Stimulated activated CD4-positive, alpha-beta T cell treated with anti-CD3 and anti-CD28 coated beads, Interleukin-1b, Interleukin-23, amount 100 ng/mL, for 24 hours (primary cell): ENCODE data around the gene G6PD.
"Not testable (repeated sequence)": the region's sequence is repeated elsewhere in the genome, so short reads cannot be mapped to it uniquely, and the experiment has no call there.

Experiments used
- DNase-seq, 4 experiments: peaks; one replicate each; pipeline ENCODE4 v3.0.0-alpha.2; 2020; ENCODE audit warnings: low read depth in 4 of 4, low spot score in 1 of 4

The G6PD gene

DNA sequence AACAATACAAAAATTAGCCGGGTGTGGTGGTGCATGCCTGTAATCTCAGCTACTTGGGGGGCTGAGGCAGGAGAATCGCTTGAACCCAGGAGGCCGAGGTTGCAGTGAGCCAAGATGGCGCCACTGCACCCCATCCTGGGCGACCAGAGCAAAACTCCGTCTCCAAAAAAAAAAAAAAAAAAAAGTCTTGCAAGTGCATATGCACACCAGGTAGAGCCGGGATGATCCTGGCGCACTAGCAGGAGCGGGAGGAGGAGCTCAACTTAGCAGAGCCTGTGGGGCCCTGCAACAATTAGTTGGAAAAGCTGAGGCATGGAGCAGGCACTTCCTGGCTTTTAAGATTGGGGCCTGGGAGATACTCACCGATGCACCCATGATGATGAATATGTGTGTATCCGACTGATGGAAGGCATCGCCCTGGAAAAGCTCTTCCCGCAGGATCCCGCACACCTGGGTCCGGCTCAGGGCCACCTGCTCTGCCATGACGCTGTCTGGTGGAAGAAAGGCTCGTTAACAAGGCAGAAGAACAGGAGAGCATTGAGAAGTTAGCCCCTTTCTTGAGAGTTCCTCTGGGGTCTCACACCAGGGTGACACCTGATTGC, 872 bp downstream of the G6PD start:
- no peak for DNase-seq

DNA sequence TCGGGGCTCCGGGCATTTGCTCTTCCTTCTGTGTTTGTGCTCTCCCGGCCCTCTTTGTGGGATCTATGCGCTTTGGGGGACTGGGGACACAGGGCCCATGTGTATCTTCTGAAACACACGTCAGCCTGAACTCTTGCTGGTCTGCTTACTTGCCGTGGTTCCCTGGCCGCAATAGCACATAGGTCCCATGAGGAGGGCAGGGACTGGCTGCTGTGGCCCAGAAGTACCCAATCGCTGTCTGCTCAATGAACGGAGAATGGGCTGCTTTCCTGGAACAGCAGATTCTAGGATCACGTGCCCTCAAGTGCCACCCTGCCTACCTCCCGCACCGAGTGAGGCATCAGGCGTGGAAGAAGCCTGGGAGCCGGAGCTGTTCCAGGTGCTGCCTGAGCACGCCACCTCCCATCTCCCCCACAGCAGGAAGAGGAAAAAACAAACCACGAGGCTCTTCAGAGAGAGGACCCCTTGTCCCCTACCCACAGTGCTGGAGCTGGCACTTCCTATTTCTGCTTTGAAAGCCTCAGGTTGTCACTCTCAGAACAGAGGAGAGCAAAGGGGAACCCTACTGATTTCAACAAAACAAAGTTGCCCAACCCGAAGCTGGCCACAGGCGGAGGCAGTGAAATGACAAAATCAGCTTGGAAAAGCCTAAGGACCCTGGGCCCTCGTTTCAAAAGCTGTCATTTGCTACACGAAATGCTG, 3.8 kb downstream of the G6PD start:
- DNase-seq: peak in 1 of 4 experiments; percentile 10

DNA sequence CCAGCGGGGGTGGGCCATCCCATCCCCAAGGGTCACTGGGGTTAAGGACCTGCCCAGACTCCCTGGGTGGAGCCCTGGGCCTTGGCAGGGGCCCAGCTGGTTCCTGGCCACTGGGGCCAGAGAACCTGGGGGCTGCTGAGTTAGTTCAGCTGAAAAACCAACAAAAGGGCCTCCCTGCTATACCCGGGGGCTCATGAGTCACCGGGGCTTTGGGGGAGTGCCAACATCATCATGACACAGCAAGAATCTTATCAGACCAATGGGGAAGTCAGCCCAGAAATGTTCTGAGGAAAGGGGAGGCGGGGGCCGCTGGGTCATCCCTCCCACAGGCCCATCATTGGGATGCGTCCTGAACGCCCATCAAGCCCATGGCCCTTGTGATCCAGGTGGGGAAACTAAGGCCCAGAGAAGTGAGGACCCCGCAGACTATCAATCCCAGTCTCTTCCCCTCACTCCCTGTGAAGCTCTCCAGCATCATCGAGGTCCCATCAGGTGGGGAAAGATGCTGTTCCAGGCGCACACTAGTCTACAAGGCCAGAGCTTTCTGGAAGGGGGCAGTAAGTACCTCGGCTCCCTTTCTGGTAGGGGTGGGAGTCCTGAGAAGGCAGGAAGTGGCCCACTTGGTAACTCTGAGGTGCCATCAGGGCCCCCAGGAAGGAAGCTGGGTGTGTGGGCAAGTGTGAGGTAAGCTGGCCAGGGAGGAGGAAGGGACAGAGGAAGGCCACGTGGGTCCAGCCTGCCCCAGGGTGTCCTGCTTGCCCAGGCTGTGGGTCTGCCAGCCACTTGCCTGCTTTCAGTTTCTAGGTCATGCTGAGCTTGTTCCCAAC, 4.5 kb downstream of the G6PD start:
- DNase-seq: peak in 2 of 4 experiments; percentile 28 to 34

DNA sequence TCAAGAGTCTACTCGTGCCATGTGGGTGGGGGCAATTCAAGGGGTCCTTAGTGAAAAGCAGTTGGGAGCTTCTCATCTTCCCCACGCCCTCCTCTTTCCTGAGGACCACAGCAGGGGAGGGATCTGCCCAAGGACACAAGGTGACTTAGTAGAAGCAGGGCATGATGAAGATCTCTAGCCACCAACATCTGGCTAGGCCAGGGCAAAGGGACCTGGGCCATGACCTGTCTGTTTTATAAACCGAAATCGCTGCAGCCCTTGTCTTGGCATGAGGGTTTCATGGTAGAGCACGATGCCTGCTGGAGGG, 5.1 kb downstream of the G6PD start:
- no peak for DNase-seq

DNA sequence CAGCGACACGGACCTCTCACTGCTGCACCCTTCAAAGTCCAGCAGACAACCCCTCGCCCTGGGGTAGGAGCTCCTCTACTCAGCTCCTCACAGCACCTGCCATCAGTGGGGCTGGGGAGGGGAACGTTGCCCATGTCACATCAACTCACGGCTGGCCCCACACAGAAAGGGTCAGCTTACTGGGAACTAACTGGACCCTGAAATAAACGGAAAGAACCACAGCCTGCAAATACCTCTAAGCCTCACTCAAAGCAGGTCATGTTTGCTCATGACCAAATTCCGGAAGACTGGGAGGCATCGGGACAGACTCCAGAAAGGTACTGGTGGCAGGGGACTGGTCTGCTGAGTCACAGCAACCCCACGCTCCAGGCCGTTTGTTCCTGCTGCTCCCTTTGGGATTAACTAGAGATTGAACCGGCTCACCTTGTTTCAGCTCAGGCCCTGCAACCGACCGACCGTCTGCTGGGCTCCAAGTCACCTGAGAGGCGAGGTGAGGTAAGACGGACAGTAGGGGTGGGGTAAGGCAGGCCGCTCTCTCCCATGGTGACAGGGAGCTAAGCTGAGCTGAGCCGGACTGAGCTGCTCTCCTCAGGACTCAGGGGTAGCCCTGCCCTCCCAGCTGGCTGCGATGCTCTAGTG, 5.6 kb downstream of the G6PD start:
- no peak for DNase-seq

DNA sequence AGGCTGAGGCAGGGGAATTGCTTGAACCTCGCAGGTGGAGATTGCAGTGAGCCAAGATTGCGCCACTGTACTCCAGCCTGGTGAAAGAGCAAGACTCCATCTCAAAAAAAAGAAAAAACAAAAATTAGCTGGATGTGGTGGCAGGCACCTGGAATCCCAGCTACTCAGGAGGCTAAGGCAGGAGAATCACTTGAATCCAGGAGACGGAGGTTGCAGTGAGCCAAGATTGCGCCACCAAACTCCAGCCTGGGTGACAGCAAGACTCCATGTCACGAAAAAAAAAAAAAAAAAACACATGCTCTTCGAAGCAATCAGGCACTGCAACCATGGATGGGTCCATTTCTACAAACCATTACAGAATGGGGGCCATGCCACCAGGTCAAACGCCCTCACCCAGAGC, 6.3 kb downstream of the G6PD start:
- DNase-seq: not testable (repeated sequence)

DNA sequence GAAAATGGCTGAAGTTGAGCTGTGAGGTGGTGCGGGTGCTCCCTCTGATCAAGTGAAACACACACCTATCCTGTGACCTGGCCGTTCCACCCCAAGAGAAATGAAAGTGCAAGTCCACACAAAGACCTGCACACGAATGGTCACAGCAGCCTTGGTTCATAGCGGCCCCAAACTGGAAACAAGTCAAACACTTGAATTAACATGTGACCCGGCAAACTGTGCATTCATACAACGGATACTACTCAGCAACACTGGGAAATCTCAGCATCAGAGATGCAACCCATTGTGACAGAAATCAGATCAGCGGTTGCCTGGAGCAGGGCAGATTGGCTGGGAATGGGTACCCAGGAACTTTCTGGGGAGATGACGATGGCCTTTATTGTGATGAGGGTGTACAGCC, 7.6 kb downstream of the G6PD start:
- DNase-seq: no peak

DNA sequence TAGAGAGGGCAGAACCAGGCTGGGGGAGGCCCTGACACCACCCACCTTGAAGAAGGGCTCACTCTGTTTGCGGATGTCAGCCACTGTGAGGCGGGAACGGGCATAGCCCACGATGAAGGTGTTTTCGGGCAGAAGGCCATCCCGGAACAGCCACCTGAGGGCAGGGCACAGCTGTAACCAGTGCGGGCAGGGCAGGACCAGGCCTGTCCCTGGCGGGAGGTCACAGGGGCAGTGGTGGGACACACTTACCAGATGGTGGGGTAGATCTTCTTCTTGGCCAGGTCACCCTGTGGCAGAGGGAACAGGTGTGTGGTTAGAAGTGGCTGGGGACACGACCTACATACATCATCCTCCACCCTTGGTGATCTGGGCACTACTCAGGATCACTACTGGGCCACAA, 10.8 kb downstream of the G6PD start:
- no peak for DNase-seq

DNA sequence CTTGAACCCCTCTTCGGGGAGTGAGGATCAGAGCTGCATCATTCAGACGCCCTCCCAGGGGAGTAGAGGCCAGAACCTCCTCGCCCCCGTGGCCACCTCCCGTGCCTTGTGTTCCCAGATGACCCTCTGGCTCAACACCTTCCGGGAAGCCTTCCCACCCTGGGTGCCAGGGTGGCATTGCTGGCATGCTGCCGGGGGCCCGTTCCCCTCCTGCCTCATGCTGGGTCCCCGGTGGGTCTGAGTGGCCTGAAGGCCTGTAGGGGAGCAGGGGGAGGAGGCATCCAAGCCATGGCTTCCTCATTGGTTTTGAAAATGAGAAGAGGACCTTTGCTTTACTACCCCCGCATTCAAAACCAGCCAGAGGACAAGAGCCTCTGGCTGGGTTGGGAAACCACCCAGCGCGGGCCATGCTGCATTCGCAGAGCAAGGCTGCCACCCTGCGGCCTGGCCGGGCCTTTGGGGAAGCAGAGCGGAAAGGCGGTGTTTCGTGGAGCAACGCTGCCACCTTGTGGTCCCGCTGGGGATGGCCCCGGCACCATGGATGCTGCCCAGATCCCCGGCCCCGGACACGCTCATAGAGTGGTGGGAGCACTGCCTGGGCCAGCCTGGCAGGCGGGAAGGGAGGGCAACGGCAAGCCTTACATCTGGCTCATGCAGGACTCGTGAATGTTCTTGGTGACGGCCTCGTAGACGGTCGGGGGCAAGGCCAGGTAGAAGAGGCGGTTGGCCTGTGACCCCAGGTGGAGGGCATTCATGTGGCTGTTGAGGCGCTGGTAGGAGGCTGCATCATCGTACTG, 11.9 kb downstream of the G6PD start:
- peak; percentile 64 to 91 (median 76) for DNase-seq

DNA sequence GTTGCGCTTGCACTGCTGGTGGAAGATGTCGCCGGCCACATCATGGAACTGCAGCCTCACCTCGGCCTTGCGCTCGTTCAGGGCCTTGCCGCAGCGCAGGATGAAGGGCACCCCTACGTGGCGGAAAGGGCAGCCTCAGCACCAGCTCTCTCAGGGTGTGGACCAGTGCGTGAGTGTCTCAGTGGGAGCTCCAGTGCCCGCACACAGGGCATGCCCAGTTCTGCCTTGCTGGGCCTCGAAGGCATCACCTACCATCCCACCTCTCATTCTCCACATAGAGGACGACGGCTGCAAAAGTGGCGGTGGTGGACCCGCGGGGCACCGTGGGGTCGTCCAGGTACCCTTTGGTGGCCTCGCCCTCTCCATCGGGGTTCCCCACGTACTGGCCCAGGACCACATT, 14.0 kb downstream of the G6PD start:
- DNase-seq: no peak

DNA sequence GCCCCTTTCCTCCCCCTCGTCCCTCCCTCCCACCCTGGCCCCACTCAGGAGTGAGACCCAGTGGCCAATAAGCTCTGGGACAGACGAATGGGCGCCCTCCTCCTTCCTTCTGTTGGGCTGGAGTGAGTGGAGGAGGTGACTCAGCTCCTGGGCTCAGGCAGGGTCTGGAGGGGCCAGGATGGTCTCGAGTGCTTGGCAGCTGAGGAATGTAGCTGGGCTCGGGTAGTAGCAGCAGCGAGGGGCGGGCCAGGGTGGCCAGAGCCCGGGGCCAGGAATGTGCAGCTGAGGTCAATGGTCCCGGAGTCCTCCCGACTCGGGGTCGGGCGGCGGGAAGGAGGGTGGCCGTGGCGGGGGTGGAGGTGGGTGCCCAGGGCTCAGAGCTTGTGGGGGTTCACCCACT, 15.0 kb downstream of the G6PD start:
- DNase-seq: no peak

DNA sequence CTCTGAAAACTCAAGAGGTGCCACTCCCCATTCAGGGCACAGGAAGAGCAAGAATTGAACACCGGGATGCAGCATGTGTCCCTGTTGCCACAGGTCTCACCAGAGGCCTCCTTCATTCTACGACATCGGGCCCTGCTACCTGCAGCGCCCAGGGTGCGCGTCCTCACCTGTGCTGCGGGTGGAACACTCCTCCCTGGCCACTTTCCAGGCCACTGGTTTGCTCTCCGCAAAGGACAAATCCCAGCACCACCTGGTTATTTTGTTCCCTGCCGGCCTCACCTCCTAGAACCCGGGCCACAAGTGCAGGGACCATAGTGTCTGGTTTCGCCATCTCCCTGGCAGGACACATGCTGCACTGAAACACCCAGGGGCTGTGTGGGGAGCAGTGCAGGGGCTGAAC, 16.4 kb downstream of the G6PD start:
- no peak for DNase-seq

DNA sequence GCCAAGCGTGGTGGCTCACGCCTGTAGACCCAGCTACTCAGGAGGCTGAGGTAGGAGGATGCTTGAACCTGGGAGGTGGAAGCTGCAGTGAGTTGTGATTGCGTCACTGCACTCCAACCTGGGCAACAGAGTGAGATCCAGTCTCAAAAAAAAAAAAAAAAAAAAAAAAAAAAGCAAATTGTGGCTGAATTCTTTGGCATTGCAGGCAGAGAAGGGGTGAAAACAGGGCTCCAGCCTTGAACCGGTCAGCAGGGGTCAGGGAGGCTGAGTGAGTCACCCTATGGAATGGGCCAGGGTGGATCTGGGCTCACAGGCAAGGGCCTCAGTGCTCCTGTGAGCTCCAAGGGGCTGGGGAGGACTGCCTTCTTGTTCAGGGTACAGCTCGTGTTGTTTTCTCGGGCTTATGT, 17.4 kb downstream of the G6PD start:
- DNase-seq: no peak

DNA sequence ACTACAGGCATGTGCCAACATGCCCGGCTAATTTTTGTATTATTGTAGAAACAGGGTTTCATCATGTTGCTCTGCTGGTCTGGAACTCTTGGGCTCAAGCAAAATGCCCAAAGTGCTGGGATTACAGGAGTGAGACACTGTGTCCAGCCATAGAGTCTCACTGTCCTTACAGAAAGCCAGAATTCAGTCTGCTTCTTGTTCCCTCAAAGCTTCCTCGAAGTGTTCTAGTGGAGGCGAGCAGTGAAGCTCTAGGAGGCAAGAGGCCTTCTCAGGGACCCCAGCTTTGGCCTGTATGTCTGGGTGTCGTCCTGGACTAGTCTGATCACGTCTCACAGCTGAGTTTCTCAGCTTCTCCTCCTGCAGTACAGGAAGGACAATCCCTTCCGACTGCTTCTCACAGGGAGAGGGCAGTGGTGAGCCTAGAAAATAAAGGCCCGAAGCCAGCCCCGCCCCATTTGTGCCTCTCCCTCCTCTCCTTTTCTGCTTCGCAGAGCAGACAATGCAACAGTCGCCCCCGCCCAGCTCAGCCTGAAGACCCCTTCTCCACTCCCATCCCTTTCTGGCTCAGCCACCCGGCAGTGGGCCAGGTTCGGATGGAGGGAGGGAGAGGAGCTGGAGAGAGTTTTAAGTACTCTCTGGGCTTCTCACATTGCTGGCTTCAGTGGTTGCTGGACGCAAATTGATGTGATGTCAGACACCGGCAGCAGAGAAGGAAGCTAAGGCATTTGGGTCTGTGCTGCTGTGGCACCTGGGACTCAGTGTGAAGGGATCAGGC, 19.6 kb downstream of the G6PD start:
- DNase-seq: peak in 3 of 4 experiments; percentile 33 to 51 (median 36)

DNA sequence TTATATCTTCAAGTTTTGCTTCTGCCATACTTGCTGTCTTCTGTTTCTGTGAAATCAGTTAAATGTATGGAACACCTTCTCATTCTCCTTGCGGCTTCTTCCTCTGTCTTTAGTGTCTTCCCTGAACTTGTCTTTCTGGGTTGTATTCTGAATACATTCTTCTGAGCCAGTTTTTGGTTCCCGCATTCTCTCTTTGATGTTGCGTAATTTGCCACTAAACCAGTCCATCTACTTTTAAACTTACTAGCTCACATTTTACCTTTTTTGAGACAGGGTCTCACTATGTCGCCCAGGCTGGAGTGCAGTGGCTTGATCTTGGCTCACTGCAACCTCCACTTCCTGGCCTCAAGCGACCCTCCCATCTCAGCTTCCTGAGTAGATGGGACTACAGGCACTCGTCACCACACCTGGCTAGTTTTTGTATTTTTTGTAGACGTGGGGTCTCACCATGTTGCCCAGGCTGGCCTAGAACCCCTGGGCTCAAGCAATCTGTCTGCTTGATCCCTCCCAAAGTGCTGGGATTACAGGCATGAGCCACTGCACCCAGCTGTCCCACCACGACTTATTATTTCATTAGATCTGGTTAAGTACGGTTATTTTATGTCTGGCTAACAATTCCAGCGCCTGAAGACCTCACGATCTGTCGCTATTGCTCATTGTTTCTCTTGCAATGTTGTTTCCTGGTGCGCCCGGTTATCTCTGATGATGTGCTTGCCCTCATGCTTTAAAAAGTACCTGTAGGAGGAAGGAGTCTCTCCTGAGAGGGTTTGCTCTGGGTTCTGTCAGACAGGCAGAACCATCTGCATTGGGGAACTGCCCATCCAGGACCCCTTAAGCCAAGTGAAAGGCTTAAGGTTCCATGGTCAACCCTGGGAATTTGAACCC, 20.8 kb downstream of the G6PD start:
- no peak for DNase-seq

DNA sequence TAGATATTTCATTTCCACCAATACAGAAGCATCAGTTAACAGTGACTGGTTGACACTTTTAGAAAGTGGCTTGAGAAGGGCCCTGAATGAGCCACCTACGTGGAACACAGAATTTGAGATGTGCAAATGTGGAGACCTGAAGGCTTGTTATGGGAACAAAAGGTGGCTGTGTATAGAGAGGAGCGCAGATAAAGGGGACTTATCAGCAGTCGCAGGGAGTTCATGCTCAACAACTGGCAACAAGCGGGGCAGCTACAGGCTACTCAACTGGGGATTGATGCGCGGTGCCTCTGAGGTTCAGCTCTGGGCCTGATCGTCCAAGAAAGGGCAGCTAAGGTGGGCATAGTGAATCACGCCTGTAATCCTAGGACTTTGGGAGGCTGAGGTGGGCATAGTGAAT, 27.3 kb downstream of the G6PD start:
- no peak for DNase-seq

DNA sequence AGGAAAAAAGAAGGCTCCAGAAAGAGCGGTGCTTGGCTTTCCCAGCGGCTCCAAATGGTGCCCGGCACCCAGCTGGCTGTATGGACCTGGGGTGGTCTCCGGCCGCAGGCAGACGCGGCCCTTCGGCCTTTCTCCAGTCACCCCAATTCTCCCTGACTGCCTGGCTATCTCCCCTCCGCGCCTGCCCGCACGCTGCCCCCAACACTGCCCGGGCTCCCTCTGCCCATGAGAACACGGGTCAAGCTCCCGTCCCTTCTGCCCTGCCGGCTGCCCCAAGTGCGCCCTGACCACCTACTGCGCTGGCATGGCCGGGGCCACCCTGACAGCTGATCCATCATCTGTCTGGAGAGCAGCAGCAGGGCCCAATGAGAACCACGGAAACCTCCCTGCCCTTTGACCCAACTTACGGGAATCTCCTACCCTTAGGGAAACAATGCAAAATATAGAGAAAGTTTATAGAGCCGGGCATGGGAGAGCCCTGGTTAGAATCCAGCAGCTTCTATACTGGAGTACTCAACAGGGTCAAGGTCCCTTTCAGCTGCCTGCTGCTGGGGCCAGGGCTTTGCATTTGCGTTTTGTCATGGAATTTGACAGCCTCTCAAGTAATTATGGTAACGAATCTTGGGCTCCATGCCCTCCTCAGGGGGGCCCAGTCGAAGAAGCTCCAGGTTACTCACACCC, 29.4 kb downstream of the G6PD start:
- no peak for DNase-seq

DNA sequence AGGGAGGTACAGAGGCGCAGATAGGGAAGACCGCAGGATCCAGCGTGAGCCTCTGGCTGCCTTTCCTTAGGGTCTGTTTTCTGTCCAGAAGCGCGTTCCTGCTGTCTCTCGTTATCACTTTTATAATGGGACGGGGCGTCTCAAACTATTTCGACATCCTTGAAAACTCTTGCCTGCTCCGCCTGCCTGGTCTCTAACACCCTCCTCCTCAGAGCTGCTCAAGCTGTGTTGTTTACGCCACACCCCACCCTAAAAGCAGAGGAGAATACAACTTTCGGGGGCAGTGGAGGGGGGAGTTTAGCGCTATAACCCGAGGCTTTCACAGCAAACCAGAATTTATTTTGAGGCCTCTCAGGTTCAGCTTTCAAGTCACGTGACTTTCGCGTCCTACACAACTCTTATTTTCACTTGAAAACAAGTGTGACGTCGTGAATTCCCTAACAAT, 30.0 kb downstream of the G6PD start:
- DNase-seq: no peak
